ENCODE results near the gene NAGA. TPM values are rescaled to one million over a fixed set of nuclear protein-coding genes. Genes with fewer than 3 reads are reported as not detected.

The NAGA gene
- total RNA-seq, 1 experiment from 2014 or later, result 24.3 TPM

- no TSS peak for BruUV-seq (replicated peaks)
- H3K36me3 Mint-ChIP-seq (ENCODE audit: insufficient read depth, unreplicated experiment), result peaks cover 16% of the 10 kb centered on the region
- CTCF ChIA-PET, result interaction anchor here (0.6 kb wide), 1 partner anchor 119 kb away, joined by 4 read pairs; no protein-coding TSS in a partner anchor
- TF ChIP-seq, protein P1, sequence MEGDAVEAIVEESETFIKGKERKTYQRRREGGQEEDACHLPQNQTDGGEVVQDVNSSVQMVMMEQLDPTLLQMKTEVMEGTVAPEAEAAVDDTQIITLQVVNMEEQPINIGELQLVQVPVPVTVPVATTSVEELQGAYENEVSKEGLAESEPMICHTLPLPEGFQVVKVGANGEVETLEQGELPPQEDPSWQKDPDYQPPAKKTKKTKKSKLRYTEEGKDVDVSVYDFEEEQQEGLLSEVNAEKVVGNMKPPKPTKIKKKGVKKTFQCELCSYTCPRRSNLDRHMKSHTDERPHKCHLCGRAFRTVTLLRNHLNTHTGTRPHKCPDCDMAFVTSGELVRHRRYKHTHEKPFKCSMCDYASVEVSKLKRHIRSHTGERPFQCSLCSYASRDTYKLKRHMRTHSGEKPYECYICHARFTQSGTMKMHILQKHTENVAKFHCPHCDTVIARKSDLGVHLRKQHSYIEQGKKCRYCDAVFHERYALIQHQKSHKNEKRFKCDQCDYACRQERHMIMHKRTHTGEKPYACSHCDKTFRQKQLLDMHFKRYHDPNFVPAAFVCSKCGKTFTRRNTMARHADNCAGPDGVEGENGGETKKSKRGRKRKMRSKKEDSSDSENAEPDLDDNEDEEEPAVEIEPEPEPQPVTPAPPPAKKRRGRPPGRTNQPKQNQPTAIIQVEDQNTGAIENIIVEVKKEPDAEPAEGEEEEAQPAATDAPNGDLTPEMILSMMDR (IDR thresholded peaks at IDR 0.05; ENCODE audit: unreplicated experiment), result no peak
- H3K27ac Mint-ChIP-seq (ENCODE audit: unreplicated experiment), result no peak overlapping the region
- no peaks in the 10 kb centered on the region for H3K9me3 Mint-ChIP-seq (ENCODE audit: low read depth, unreplicated experiment)
- no peak overlapping the region for H3K4me3 Mint-ChIP-seq (ENCODE audit: low read depth, unreplicated experiment)
- intact Hi-C loops (cut with micrococcal nuclease; ENCODE audit: unreplicated experiment), result no loop called here
- DNase-seq, result no peak
- H3K4me1 Mint-ChIP-seq (ENCODE audit: low read depth, unreplicated experiment), result no peaks in the 10 kb centered on the region
- no peaks in the 10 kb centered on the region for H3K27me3 Mint-ChIP-seq (ENCODE audit: unreplicated experiment)
Observed at GRCh38 chr22:42067671-42068251, 2.9 kb downstream of the NAGA start.

DNA sequence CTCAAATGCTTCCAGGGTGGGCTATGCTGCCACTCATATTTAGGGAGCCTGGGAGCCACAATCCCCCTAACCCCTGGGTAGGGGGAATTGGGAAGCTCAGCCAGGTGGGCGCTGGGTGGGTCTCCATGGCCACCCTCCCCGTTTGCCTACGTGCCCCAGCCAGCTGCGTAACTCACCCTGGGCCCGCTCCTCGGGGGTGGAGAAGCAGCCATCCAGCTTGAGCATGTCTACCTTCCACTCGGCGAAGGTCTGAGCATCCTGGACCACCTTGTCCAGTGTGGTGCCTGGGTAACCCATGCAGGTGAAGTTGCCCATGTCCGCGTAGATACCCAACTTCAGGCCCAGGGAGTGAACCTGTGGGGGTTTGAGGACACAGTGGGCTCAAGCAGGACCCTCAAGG is 3.7 kb downstream of the NAGA start:
- Mint-ChIP-seq H3K4me3 (ENCODE audit: low read depth, unreplicated experiment) (no peak overlapping the region), H3K9me3 (ENCODE audit: low read depth, unreplicated experiment) (no peaks in the 10 kb centered on the region), H3K4me1 (ENCODE audit: low read depth, unreplicated experiment) (no peaks in the 10 kb centered on the region), H3K27ac (ENCODE audit: unreplicated experiment) (no peak overlapping the region), H3K27me3 (ENCODE audit: unreplicated experiment) (no peaks in the 10 kb centered on the region), H3K36me3 (ENCODE audit: insufficient read depth, unreplicated experiment) (peaks cover 16% of the 10 kb centered on the region)
- intact Hi-C loops (cut with micrococcal nuclease; ENCODE audit: unreplicated experiment), result no loop called here
- DNase-seq, result no peak
- CTCF ChIA-PET, result no interaction called here
- TF ChIP-seq, protein P1 (IDR thresholded peaks at IDR 0.05; ENCODE audit: unreplicated experiment), result no peak
- BruUV-seq (replicated peaks), result no TSS peak

- no TSS peak for BruUV-seq (replicated peaks)
- intact Hi-C loops (cut with micrococcal nuclease; ENCODE audit: unreplicated experiment), result no loop called here
- H3K9me3 Mint-ChIP-seq (ENCODE audit: low read depth, unreplicated experiment), result no peaks in the 10 kb centered on the region
- H3K4me3 Mint-ChIP-seq (ENCODE audit: low read depth, unreplicated experiment), result no peak overlapping the region
- DNase-seq, result no peak
- TF ChIP-seq, protein P1 (IDR thresholded peaks at IDR 0.05; ENCODE audit: unreplicated experiment), result no peak
- peaks cover 16% of the 10 kb centered on the region for H3K36me3 Mint-ChIP-seq (ENCODE audit: insufficient read depth, unreplicated experiment)
- H3K27me3 Mint-ChIP-seq (ENCODE audit: unreplicated experiment), result no peaks in the 10 kb centered on the region
- no peak overlapping the region for H3K27ac Mint-ChIP-seq (ENCODE audit: unreplicated experiment)
- no peaks in the 10 kb centered on the region for H3K4me1 Mint-ChIP-seq (ENCODE audit: low read depth, unreplicated experiment)
- CTCF ChIA-PET, result interaction anchor here (0.6 kb wide), 1 partner anchor 64 kb away, joined by 5 read pairs; no protein-coding TSS in a partner anchor
Observed at GRCh38 chr22:42066126-42066761, 4.4 kb downstream of the NAGA start.

GRCh38 chr22:42065438-42066125 is 5.0 kb downstream of the NAGA start:
- Mint-ChIP-seq H3K9me3 (ENCODE audit: low read depth, unreplicated experiment) (no peaks in the 10 kb centered on the region), H3K4me3 (ENCODE audit: low read depth, unreplicated experiment) (no peak overlapping the region), H3K4me1 (ENCODE audit: low read depth, unreplicated experiment) (no peaks in the 10 kb centered on the region), H3K27ac (ENCODE audit: unreplicated experiment) (no peak overlapping the region), H3K36me3 (ENCODE audit: insufficient read depth, unreplicated experiment) (peaks cover 10% of the 10 kb centered on the region), H3K27me3 (ENCODE audit: unreplicated experiment) (no peaks in the 10 kb centered on the region)
- no TSS peak for BruUV-seq (replicated peaks)
- TF ChIP-seq, protein P1 (IDR thresholded peaks at IDR 0.05; ENCODE audit: unreplicated experiment), result no peak
- CTCF ChIA-PET, result interaction anchor here (0.6 kb wide), 1 partner anchor 64 kb away, joined by 5 read pairs; no protein-coding TSS in a partner anchor
- no peak for DNase-seq
- intact Hi-C loops (cut with micrococcal nuclease; ENCODE audit: unreplicated experiment), result no loop called here

Measured in Calu3 (cell line).